D721Med (cell line): ENCODE results near the gene CD14.
"Not testable (repeated sequence)": the region's sequence is repeated elsewhere in the genome, so short reads cannot be mapped to it uniquely, and the experiment has no call there.

Experiments used
- DNase-seq: peaks from one replicate; pipeline ENCODE4 v3.0.0; 2011; ENCODE audit warnings: low spot score; ENCODE audit not compliant: insufficient read length
- FAIRE-seq: peaks from 2 replicates; lab custom pipeline; 2011; peaks lifted over from hg19 to GRCh38; lab: Jason Lieb, UNC
- CTCF ChIP-seq: IDR thresholded peaks from 2 replicates; pipeline ENCODE4 v1.5.1; 2012; ENCODE audit warnings: mild to moderate bottlenecking, control low read depth; ENCODE audit not compliant: insufficient read depth; ENCODE audit errors: missing control alignments

Gene CD14

GRCh38 chr5:140642718-140643117 lies 9.7 kb upstream of the CD14 start:
- FAIRE-seq (no peak), DNase-seq (no peak)
- no peak for TF ChIP-seq CTCF

GRCh38 chr5:140641716-140642115 lies 8.7 kb upstream of the CD14 start:
- DNase-seq (no peak), FAIRE-seq (no peak)
- TF ChIP-seq CTCF: no peak

GRCh38 chr5:140639148-140639981 lies 6.4 kb upstream of the CD14 start, which contains the start of gene TMCO6:
Gene TMCO6, plus strand, starts transcription at chr5:140639451. Its CDS starts 77 bp downstream, at chr5:140639528.
- peak; percentile 42 for TF ChIP-seq CTCF
- peak; percentile 94 for DNase-seq
- FAIRE-seq: no peak

- FAIRE-seq, DNase-seq: not testable (repeated sequence)
Observed at GRCh38 chr5:140638898-140639147, 5.8 kb upstream of the CD14 start.

GRCh38 chr5:140637371-140638100 lies 4.6 kb upstream of the CD14 start:
- no peak for DNase-seq
- FAIRE-seq: no peak

GRCh38 chr5:140635291-140636257 lies 2.6 kb upstream of the CD14 start:
- FAIRE-seq (no peak), DNase-seq (no peak)
- TF ChIP-seq CTCF: no peak

More at GRCh38 chr5:140637371-140638100, 4.6 kb upstream of the CD14 start:
- no peak for TF ChIP-seq CTCF

- TF ChIP-seq CTCF: no peak
- DNase-seq (no peak), FAIRE-seq (no peak)
Observed at GRCh38 chr5:140634103-140634502, 1.1 kb upstream of the CD14 start.
